GM19467 (cell line): ENCODE measurements around the gene PIN4.
"Not testable (repeated sequence)": the region's sequence is repeated elsewhere in the genome, so short reads cannot be mapped to it uniquely, and the experiment has no call there.

ENCODE experiments used
- ATAC-seq: cut with Tn5 transposase; IDR thresholded peaks from one replicate; pipeline ENCODE4 v1.9.1; 2021; ENCODE audit warnings: mild to moderate bottlenecking, moderate library complexity; ENCODE audit not compliant: unreplicated experiment

The PIN4 gene

DNA sequence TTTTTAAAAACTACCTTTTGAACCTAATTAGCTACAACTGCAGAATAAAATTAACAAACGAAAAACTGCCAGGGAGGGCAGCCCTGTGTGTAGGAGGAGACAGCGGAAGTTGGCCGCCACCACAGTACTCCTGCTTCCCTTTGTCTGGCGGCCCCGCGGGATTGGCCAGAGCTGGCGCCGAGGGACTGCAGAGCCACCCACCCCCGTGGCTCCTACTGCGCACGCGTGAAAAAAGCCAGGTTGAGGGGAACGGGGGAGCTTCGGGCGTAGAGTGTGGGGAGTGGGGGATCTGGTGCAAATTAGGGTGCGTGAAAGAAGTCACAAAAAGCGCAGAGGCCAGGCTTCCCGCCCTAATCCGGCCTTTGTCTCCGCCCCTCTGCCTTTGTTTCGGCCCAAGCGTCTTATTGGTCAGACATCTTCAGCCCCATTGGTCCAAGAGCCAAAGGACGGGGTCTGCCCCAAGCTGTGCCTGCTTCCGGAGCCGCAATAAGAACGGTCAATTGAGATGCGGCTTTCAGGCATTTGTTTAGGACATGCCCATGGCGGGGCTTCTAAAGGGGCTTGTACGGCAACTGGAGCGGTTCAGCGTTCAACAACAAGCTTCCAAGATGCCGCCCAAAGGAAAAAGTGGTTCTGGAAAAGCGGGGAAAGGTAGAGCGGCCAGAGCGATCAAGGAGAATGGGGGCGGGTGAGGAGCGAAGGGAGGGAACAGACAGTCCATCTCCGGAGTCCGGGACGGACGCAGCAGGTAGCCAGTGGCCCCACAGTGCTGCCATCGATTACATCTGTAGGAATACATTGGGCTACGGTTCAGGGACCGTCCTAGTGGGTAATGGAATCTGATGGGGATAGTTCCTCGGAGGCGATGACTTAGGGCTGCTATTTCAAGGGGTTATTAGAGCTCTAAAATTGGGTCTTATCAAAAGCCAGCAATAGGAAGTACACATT is at the start of gene PIN4:
TSS of gene PIN4 (plus strand) at position 580 of the 948 bp plus-strand sequence. CDS start at position 609, 29 bp downstream.
- peak; percentile 92 for ATAC-seq

DNA sequence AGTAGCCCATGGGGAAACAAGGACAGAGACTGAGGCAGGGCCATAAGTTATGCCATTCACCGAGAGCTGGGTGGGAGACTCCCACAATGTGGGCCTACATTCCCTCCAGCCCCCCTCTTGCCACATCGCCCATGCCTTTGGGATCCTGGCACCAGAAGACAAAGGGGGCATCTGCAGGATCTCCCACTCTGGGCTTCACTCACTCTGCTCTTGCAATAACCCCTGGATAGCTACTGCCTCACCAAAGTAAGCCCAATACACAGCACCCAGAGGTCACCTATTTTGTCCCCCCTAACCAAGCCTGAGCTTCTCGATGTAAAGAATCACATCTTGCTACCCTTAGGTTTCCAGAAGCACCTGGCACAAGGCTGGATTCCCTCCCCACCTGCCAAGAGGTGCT is 49.1 kb upstream of the PIN4 start:
- ATAC-seq = no peak

DNA sequence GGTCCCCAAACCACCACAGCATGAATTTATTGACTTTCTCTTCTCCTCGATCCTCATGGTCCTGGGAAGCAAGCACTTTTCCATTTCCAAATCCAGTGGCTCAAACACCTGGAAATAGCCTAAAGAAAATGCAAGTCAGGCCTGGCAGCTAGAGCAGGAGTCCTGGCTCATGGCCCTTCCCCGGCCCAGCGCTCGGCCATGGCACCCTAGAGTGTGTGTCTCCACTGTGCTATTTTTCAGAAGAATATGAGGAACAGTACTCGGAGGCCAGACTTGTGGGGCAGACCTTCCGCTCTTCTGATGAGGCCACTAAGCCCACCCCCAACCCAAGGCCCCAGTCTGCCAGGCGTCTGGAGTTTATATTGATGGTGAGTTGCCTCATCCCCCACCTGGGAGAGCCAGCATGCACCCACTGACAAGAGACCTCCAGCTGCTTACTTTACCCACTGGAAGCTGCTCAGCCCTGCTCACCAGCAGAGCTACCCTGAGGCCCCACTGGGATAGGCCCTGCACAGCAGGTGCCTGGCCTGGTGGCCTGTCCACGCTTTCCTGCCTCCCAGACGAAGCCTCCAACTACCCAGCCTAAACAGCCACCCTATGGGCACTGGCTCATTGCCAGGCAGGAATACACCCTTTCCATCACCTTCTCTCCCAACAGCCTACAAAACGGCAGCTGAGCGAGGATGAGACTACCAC is 47.6 kb upstream of the PIN4 start:
- ATAC-seq = no peak

GRCh38 chrX:72137846-72138495 is 43.6 kb upstream of the PIN4 start:
- no peak for ATAC-seq

DNA sequence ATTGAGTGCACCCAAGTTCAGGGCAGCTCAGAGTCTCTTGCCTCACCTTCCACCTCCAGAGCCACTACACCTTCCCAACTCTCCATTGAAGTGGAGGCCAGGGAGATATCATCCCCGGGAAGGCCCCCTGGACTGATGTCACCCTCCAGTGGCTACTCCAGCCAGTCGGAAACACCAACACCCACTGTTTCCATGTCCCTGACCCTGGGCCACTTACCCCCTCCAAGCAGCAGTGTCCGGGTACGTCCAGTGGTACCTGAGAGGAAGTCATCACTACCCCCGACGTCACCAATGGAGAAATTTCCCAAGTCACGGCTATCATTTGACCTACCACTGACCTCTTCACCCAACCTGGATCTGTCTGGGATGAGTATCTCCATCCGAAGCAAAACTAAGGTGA is 42.0 kb upstream of the PIN4 start:
- no peak for ATAC-seq

DNA sequence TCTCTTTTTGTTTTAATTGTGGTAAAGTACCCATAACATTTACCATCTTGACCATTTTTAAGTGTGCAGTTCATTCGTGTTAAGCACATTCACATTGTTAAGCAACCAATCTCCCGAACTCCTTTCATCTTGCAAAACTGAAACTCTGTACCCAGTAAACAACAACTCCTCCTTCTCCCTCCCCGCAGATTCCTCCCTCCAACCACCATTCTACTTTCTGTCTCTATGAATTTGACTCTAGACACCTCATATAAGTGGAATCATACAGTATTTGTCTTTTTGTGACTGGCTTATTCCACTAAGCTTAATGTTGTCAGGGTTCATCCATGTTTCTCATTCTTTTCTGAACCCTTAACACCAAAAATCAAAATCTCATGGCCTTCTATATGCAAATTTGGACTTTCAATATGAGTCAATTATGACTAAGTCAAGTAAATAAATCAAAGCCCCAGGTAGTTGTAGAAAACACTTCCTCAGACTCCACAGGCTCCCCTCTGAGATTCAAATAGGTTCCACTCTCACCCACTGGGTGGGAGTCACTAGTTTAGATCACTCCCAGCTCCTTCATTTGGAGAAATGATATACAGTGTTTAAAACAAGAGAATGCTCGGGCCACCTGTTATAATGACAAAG is 40.1 kb upstream of the PIN4 start:
- no peak for ATAC-seq

GRCh38 chrX:72142094-72142793 is 39.3 kb upstream of the PIN4 start:
- ATAC-seq = no peak

- no peak for ATAC-seq
Observed at GRCh38 chrX:72142794-72143608, 38.6 kb upstream of the PIN4 start.

- ATAC-seq = no peak
Observed at GRCh38 chrX:72143609-72143907, 38.0 kb upstream of the PIN4 start.

DNA sequence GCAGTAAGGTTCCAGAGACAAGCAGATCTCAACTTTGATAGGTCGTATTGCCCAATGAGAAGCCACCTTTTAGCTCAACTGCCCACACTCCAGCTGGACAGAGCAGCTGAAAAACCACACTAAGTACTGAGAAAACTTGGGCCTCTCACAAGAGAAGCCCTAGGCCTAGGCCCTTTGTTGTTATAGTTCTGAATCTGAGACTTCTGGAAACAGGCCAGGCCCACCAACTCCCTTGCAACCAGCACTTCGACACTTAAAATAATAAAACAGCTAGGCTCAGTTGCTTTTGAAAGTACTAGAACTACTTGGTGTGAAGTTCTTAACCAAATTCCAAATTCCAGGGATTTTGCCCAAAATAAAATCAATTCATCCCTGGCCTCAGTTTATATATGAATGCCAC is 36.4 kb upstream of the PIN4 start:
- ATAC-seq = no peak

GRCh38 chrX:72146527-72146926 is 35.0 kb upstream of the PIN4 start:
- no peak for ATAC-seq

DNA sequence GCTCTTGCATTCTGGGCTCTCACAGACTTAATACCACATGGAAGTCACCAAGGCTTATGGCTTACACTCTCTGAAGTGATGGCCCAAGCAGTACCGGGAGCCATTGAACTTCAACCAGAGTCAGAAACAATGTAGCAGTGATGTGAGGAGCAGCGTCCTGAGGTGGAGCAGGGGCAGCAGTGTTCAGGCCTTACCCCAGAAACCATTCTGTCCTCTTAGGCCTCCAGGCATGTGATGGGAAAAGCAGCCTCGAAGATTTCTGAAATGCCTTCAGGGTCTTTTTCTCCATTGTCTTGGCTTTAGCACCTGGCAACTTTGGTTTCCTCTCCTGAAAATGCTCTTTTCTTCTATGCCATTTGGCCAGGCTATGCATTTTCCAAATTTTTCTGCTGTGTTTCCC is 22.8 kb upstream of the PIN4 start:
- ATAC-seq = no peak

DNA sequence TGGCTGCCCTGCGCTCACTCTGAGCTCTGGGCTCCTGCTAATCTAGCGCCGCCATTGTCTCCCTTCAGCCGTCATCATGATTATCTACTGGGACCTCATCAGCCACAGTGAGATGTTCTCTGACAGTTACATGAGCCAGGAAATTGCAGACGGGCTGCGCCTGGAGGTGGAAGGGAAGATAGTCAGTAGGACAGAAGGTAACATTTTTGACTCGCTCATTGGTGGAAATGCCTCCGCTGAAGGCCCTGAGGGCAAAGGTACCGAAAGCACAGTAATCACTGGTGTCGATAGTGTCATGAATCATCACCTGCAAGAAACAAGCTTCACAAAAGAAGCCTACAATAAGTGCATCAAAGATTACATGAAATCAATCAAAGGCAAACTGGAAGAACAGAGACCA is 21.8 kb upstream of the PIN4 start:
- ATAC-seq = no peak

GRCh38 chrX:72165551-72165950 is 16.0 kb upstream of the PIN4 start:
- no peak for ATAC-seq

GRCh38 chrX:72169008-72169728 is 12.4 kb upstream of the PIN4 start:
- ATAC-seq = no peak

DNA sequence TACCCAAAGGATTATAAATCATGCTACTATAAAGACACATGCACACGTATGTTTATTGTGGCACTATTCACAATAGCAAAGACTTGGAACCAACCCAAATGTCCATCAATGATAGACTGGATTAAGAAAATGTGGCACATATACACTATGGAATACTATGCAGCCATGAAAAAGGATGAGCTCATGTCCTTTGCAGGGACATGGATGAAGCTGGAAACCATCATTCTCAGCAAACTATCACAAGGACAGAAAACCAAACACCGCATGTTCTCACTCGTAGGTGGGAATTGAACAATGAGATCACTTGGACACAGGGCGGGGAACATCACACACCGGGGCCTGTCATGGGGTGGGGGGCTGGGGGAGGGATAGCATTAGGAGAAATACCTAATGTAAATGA is 5.3 kb upstream of the PIN4 start:
- not testable (repeated sequence) for ATAC-seq

DNA sequence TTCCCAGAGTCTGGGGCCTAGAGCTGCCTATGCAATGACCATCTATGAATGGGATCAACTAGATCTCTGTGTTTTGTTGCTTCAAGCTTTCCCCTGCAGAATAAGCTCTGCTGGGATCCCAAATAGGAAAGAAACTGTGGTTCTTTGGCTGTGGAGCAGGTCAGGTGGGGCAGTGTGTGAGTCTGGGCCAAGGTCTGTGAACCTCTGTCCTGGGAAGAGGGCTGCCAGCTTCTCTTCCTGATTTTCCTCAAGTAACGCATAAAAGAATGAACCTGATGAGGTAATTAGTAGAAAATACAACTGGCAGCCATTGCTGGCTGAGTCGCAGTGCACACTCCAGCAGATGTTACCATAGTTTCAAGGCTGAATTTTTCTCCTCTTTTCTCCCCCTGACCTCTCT is 4.6 kb upstream of the PIN4 start:
- no peak for ATAC-seq

DNA sequence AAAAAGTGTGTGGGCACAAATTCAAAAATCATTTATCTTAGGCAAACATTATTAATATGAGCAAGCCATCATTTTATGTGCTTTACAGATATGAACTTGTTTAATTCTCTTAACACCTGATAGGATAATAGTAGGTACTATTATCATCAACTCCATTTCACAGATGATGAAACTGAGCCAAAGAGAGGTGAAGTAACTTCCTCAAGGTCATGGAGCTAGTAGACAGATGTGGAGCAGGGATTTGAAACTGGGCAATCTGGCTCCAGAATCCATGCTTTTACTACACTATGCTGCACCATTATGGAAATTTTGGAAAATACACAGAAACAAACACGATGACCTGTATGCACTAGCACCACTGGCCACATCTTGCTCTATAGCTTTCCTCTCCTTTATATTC is 1.0 kb upstream of the PIN4 start:
- ATAC-seq = no peak

- no peak for ATAC-seq
Observed at GRCh38 chrX:72182924-72183323, 1.4 kb downstream of the PIN4 start.
